Measurements from ENCODE around the gene MAPRE3.

DNA sequence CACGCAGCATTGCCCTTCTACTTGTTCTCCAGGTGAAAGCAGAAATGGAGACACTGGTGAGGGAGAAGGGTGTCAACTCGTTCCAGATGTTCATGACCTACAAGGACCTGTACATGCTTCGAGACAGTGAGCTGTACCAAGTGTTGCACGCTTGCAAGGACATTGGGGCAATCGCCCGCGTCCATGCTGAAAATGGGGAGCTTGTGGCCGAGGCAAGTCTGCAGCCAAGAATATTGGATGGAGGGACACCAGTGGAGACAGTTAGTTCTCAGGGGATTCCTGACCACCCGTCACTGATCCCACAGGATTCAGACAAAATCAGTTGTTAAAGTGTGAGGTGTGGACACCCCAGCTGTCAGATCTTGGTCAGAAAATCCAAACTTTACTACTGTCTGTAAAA, 43.2 kb upstream of the MAPRE3 start:
- TF ChIP-seq, protein P1, sequence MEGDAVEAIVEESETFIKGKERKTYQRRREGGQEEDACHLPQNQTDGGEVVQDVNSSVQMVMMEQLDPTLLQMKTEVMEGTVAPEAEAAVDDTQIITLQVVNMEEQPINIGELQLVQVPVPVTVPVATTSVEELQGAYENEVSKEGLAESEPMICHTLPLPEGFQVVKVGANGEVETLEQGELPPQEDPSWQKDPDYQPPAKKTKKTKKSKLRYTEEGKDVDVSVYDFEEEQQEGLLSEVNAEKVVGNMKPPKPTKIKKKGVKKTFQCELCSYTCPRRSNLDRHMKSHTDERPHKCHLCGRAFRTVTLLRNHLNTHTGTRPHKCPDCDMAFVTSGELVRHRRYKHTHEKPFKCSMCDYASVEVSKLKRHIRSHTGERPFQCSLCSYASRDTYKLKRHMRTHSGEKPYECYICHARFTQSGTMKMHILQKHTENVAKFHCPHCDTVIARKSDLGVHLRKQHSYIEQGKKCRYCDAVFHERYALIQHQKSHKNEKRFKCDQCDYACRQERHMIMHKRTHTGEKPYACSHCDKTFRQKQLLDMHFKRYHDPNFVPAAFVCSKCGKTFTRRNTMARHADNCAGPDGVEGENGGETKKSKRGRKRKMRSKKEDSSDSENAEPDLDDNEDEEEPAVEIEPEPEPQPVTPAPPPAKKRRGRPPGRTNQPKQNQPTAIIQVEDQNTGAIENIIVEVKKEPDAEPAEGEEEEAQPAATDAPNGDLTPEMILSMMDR (IDR thresholded peaks at IDR 0.05; ENCODE audit: insufficient read depth, low read length, poor library complexity, severe bottlenecking), result no peak
- no peak for TF ChIP-seq EZH2phosphoT487 (conservative IDR thresholded peaks at IDR 0.05; ENCODE audit: low read length)
